Esophagus squamous epithelium (tissue), 5 donors: ENCODE data around the gene MIPOL1. TPM values are rescaled to one million over a fixed set of nuclear protein-coding genes. Genes with fewer than 3 reads are reported as not detected.

ENCODE experiments used
- DNase-seq: peaks from one replicate; lab custom pipeline; 2025; lab: John Stamatoyannopoulos, UW
- H3K27ac ChIP-seq, 4 donors: fragments of 200-600 bp; sonication (generic); one replicate each; pipeline ENCODE4 v1.5.1; 2016 to 2019; ENCODE audit warnings: mild to moderate bottlenecking in 1 of 4
- H3K27me3 ChIP-seq, 4 donors: fragments of 200-600 bp; sonication (generic); 1 replicate in 3 of 4; 2 replicates in 1 of 4; pipeline versions ENCODE4 v1.5.1 to v1.6.0; 2017 to 2021; ENCODE audit warnings: antibody characterized with exemption in 1 of 4
- H3K36me3 ChIP-seq, 3 donors: fragments of 200-600 bp; sonication (generic); one replicate each; pipeline ENCODE4 v1.5.1; 2016 to 2019
- H3K4me1 ChIP-seq, 3 donors: fragments of 200-600 bp; sonication (generic); one replicate each; pipeline ENCODE4 v1.5.1; 2017 to 2019
- H3K4me3 ChIP-seq, 4 donors: fragments of 200-600 bp; sonication (generic); 1 replicate in 3 of 4; 2 replicates in 1 of 4; pipeline ENCODE4 v1.5.1; 2016 to 2019; ENCODE audit warnings: mild to moderate bottlenecking in 2 of 4, moderate library complexity in 1 of 4
- H3K9me3 ChIP-seq, 3 donors: fragments of 200-600 bp; sonication (generic); one replicate each; pipeline ENCODE4 v1.5.1; 2016 to 2019
- CTCF ChIP-seq, 6 experiments: fragments of 450-650 bp in 4 of 6; fragments of 200-600 bp in 2 of 6; sonication (generic) in 2 of 6; IDR thresholded peaks; one replicate each; pipeline ENCODE4 v1.5.1; 2016 to 2019; ENCODE audit warnings: antibody characterized with exemption in 6 of 6, mild to moderate bottlenecking in 4 of 6, moderate library complexity in 4 of 6
- POLR2A ChIP-seq, 4 donors: fragments of 450-650 bp; IDR thresholded peaks; one replicate each; pipeline ENCODE4 v1.6.1; 2017; ENCODE audit warnings: antibody characterized with exemption in 4 of 4, mild to moderate bottlenecking in 4 of 4, moderate library complexity in 3 of 4
- WGBS, 2 donors: methylation state at CpG; one replicate each; pipeline ENCODE4 v1.1.5; 2018; 5-methylcytosine and 5-hydroxymethylcytosine counted together
- intact Hi-C: fragments of 100-400 bp; cut with DNase I; formaldehyde crosslinking; loops from one replicate; pipeline ENCODE4 v1.15.0; 2022
- total RNA-seq, 4 donors: library from RNA; depleted of rRNA; stranded (reverse); fragments of >200 nt; gene quantifications; one replicate each; pipeline ENCODE4 v1.1.0, GENCODE V29; 2016
- donor health status: DM: yes; HTN: yes; CAD: no.

The MIPOL1 gene
- total RNA-seq, 4 donors from 2014 or later, result 4.9 to 13.7 (median 7.1) TPM

GRCh38 chr14:37252434-37252833 is 54.7 kb downstream of the MIPOL1 start:
- H3K9me3 ChIP-seq, result no peaks in the 10 kb centered on the region
- no peak overlapping the region for H3K4me3 ChIP-seq
- TF ChIP-seq CTCF (IDR thresholded peaks at IDR 0.05), result no peak
- H3K36me3 ChIP-seq, result no peaks in the 10 kb centered on the region
- intact Hi-C loops, result no loop called here
- H3K4me1 ChIP-seq, result peaks cover 0 to 3% (median 0%) of the 10 kb centered on the region in 3 donors
- no peaks in the 10 kb centered on the region for H3K27me3 ChIP-seq
- no peak overlapping the region for H3K27ac ChIP-seq
- WGBS, 2 donors, result 83 to 97% methylated on average over 1 of the region's 1 CpG
- no peak for DNase-seq

- Histone ChIP-seq H3K4me3 (no peak overlapping the region), H3K27me3 (no peaks in the 10 kb centered on the region), H3K4me1 (no peaks in the 10 kb centered on the region), H3K9me3 (no peaks in the 10 kb centered on the region), H3K36me3 (no peaks in the 10 kb centered on the region), H3K27ac (no peak overlapping the region)
- no peak for DNase-seq
- no peak for TF ChIP-seq POLR2A (IDR thresholded peaks at IDR 0.05)
- no peak for TF ChIP-seq CTCF (IDR thresholded peaks at IDR 0.05)
- WGBS, 2 donors, result 43 to 73% methylated on average over 1 of the region's 1 CpG
- intact Hi-C loops, result no loop called here
These were observed 56.2 kb downstream of the MIPOL1 start for GRCh38 chr14:37253905-37254304.

GRCh38 chr14:37254411-37254947 is 56.7 kb downstream of the MIPOL1 start:
- WGBS, 2 donors, result 81 to 83% methylated on average over 3 of the region's 3 CpGs
- no peak for TF ChIP-seq POLR2A (IDR thresholded peaks at IDR 0.05)
- no peak for TF ChIP-seq CTCF (IDR thresholded peaks at IDR 0.05)
- no peaks in the 10 kb centered on the region for H3K9me3 ChIP-seq
- H3K27ac ChIP-seq, result no peak overlapping the region
- H3K4me3 ChIP-seq, result no peak overlapping the region
- H3K4me1 ChIP-seq, result no peaks in the 10 kb centered on the region
- H3K36me3 ChIP-seq, result no peaks in the 10 kb centered on the region
- H3K27me3 ChIP-seq, result no peaks in the 10 kb centered on the region
- DNase-seq, result no peak
- intact Hi-C loops, result no loop called here

- Histone ChIP-seq H3K9me3 (no peaks in the 10 kb centered on the region), H3K4me3 (no peak overlapping the region), H3K36me3 (no peaks in the 10 kb centered on the region), H3K27me3 (no peaks in the 10 kb centered on the region), H3K27ac (no peak overlapping the region), H3K4me1 (no peaks in the 10 kb centered on the region)
- TF ChIP-seq POLR2A (IDR thresholded peaks at IDR 0.05) (no peak), CTCF (IDR thresholded peaks at IDR 0.05) (no peak)
- intact Hi-C loops, result no loop called here
- WGBS, 2 donors, result 84 to 85% methylated on average over 5 of the region's 5 CpGs
- no peak for DNase-seq
These were observed 59.8 kb downstream of the MIPOL1 start for GRCh38 chr14:37257501-37258070.

- no peak for TF ChIP-seq CTCF (IDR thresholded peaks at IDR 0.05)
- no peak for TF ChIP-seq POLR2A (IDR thresholded peaks at IDR 0.05)
- 64 to 73% methylated on average over 2 of the region's 2 CpGs for WGBS, 2 donors
These were observed 64.9 kb downstream of the MIPOL1 start for GRCh38 chr14:37262649-37263048.

More at GRCh38 chr14:37262649-37263048, 64.9 kb downstream of the MIPOL1 start:
- intact Hi-C loops, result no loop called here
- no peaks in the 10 kb centered on the region for H3K4me1 ChIP-seq
- H3K27ac ChIP-seq, result no peak overlapping the region
- H3K9me3 ChIP-seq, result no peaks in the 10 kb centered on the region
- H3K36me3 ChIP-seq, result peaks cover 0 to 12% (median 0%) of the 10 kb centered on the region in 3 donors
- no peak overlapping the region for H3K4me3 ChIP-seq
- no peaks in the 10 kb centered on the region for H3K27me3 ChIP-seq
- DNase-seq, result no peak
